ENCODE results near the gene VPS35L.

VPS35L gene

GRCh38 chr16:19645557-19645981 is 90.1 kb downstream of the VPS35L start:
- H3K4me3 ChIP-seq (ENCODE audit: low read depth, low read length) = no peak overlapping the region
- DNase-seq (ENCODE audit: low read depth) = no peak
- TF ChIP-seq CTCF (IDR thresholded peaks at IDR 0.05; ENCODE audit: low read depth, low read length, missing control alignments) = no peak

- no peak for TF ChIP-seq CTCF (IDR thresholded peaks at IDR 0.05; ENCODE audit: low read depth, low read length, missing control alignments)
- DNase-seq (ENCODE audit: low read depth) = no peak
- H3K4me3 ChIP-seq (ENCODE audit: low read depth, low read length) = no peak overlapping the region
Observed at GRCh38 chr16:19649980-19650379, 94.5 kb downstream of the VPS35L start.

- no peak for DNase-seq (ENCODE audit: low read depth)
- H3K4me3 ChIP-seq (ENCODE audit: low read depth, low read length) = no peak overlapping the region
- TF ChIP-seq CTCF (IDR thresholded peaks at IDR 0.05; ENCODE audit: low read depth, low read length, missing control alignments) = no peak
Observed at GRCh38 chr16:19654147-19654546, 98.6 kb downstream of the VPS35L start.

GRCh38 chr16:19655242-19655777 is 99.8 kb downstream of the VPS35L start:
- no peak for DNase-seq (ENCODE audit: low read depth)
- H3K4me3 ChIP-seq (ENCODE audit: low read depth, low read length) = no peak overlapping the region
- TF ChIP-seq CTCF (IDR thresholded peaks at IDR 0.05; ENCODE audit: low read depth, low read length, missing control alignments) = no peak

- TF ChIP-seq CTCF (IDR thresholded peaks at IDR 0.05; ENCODE audit: low read depth, low read length, missing control alignments) = no peak
- H3K4me3 ChIP-seq (ENCODE audit: low read depth, low read length) = no peak overlapping the region
- no peak for DNase-seq (ENCODE audit: low read depth)
Observed at GRCh38 chr16:19657831-19658230, 102.3 kb downstream of the VPS35L start.

- no peak overlapping the region for H3K4me3 ChIP-seq (ENCODE audit: low read depth, low read length)
- no peak for DNase-seq (ENCODE audit: low read depth)
- TF ChIP-seq CTCF (IDR thresholded peaks at IDR 0.05; ENCODE audit: low read depth, low read length, missing control alignments) = no peak
Observed at GRCh38 chr16:19659554-19659953, 104.1 kb downstream of the VPS35L start.

GRCh38 chr16:19660432-19660831 is 104.9 kb downstream of the VPS35L start:
- DNase-seq (ENCODE audit: low read depth) = no peak
- H3K4me3 ChIP-seq (ENCODE audit: low read depth, low read length) = no peak overlapping the region
- no peak for TF ChIP-seq CTCF (IDR thresholded peaks at IDR 0.05; ENCODE audit: low read depth, low read length, missing control alignments)
